Astrocyte (in vitro differentiated cells and primary cell): ENCODE data around the gene ALB. TPM values are rescaled to one million over a fixed set of nuclear protein-coding genes. Genes with fewer than 3 reads are reported as not detected.

Experiments
- DNase-seq: peaks from one replicate; pipeline ENCODE4 v3.0.0-alpha.2; 2010; ENCODE audit warnings: low read depth
- FAIRE-seq: peaks from 2 replicates; lab custom pipeline; 2011; peaks lifted over from hg19 to GRCh38; lab: Jason Lieb, UNC
- H2AFZ ChIP-seq: 2 replicates; pipeline ENCODE4 v1.6.0; 2012; ENCODE audit warnings: low read depth, low read length, inconsistent platforms
- H3K27ac ChIP-seq: 2 replicates; pipeline ENCODE4 v1.5.1; 2011; ENCODE audit warnings: low read depth, low read length, inconsistent platforms
- H3K27me3 ChIP-seq: 2 replicates; pipeline ENCODE4 v1.6.0; 2011; ENCODE audit warnings: low read length, inconsistent platforms; ENCODE audit not compliant: insufficient read depth
- H3K36me3 ChIP-seq: 2 replicates; pipeline ENCODE4 v1.5.1; 2011; ENCODE audit warnings: low read length, inconsistent platforms; ENCODE audit not compliant: insufficient read depth
- H3K4me1 ChIP-seq: 2 replicates; pipeline ENCODE4 v1.5.1; 2011; ENCODE audit warnings: low read length, inconsistent platforms; ENCODE audit not compliant: insufficient read depth
- H3K4me2 ChIP-seq: 2 replicates; pipeline ENCODE4 v1.6.0; 2012; ENCODE audit warnings: low read length, inconsistent platforms
- H3K4me3 ChIP-seq: 2 replicates; pipeline ENCODE4 v1.5.1; 2011; ENCODE audit warnings: low read depth, mild to moderate bottlenecking, low read length, inconsistent platforms; ENCODE audit not compliant: insufficient read depth
- H3K79me2 ChIP-seq: 2 replicates; pipeline ENCODE4 v1.6.0; 2012; ENCODE audit warnings: mild to moderate bottlenecking, low read length, inconsistent platforms; ENCODE audit not compliant: insufficient read depth
- H3K9ac ChIP-seq: 2 replicates; pipeline ENCODE4 v1.6.0; 2012; ENCODE audit warnings: mild to moderate bottlenecking, low read length, inconsistent platforms
- H3K9me3 ChIP-seq: 2 replicates; pipeline ENCODE4 v1.5.1; 2012; ENCODE audit warnings: low read depth, mild to moderate bottlenecking, low read length, inconsistent platforms; ENCODE audit not compliant: insufficient read depth
- H4K20me1 ChIP-seq: 2 replicates; pipeline ENCODE4 v1.6.0; 2012; ENCODE audit warnings: low read length, inconsistent platforms; ENCODE audit not compliant: insufficient read depth
- H3K27ac Mint-ChIP-seq: one replicate; pipeline ENCODE4 v1.8.0; 2021; ENCODE audit warnings: mild to moderate bottlenecking, mixed read lengths; ENCODE audit not compliant: unreplicated experiment
- H3K27me3 Mint-ChIP-seq: one replicate; pipeline ENCODE4 v1.8.0; 2021; ENCODE audit warnings: low read depth, mixed read lengths; ENCODE audit not compliant: unreplicated experiment
- H3K36me3 Mint-ChIP-seq: one replicate; pipeline ENCODE4 v1.8.0; 2021; ENCODE audit warnings: low read depth, mixed read lengths; ENCODE audit not compliant: unreplicated experiment
- H3K4me1 Mint-ChIP-seq: one replicate; pipeline ENCODE4 v1.8.0; 2021; ENCODE audit warnings: low read depth, mixed read lengths; ENCODE audit not compliant: unreplicated experiment
- H3K4me3 Mint-ChIP-seq: one replicate; pipeline ENCODE4 v1.8.0; 2021; ENCODE audit warnings: mild to moderate bottlenecking, moderate library complexity, mixed read lengths; ENCODE audit not compliant: unreplicated experiment
- H3K9me3 Mint-ChIP-seq: one replicate; pipeline ENCODE4 v1.8.0; 2021; ENCODE audit warnings: mild to moderate bottlenecking, mixed read lengths; ENCODE audit not compliant: unreplicated experiment
- CTCF ChIP-seq: IDR thresholded peaks from 2 replicates; pipeline ENCODE4 v1.5.1; 2011; ENCODE audit warnings: low read depth, mild to moderate bottlenecking, inconsistent platforms, low read length, moderate library complexity; ENCODE audit not compliant: insufficient read depth
- EZH2 ChIP-seq: IDR thresholded peaks from 2 replicates; pipeline ENCODE4 v1.6.1; 2012; ENCODE audit warnings: mild to moderate bottlenecking, low read length, inconsistent platforms; ENCODE audit not compliant: insufficient read depth
- total RNA-seq: library from RNA; stranded (reverse); gene quantifications from 2 replicates; pipeline ENCODE4 v1.2.1, GENCODE V29; 2021

ALB gene
- total RNA-seq, 1 donor from 2014 or later = not detected

GRCh38 chr4:73459048-73459421, 54.9 kb downstream of the ALB start:
- Mint-ChIP-seq H3K36me3 (no peaks in the 10 kb centered on the region), H3K4me1 (no peaks in the 10 kb centered on the region), H3K4me3 (no peak overlapping the region), H3K27me3 (no peaks in the 10 kb centered on the region), H3K9me3 (peaks cover 3% of the 10 kb centered on the region), H3K27ac (no peak overlapping the region)
- Histone ChIP-seq H2AFZ (no peak overlapping the region), H4K20me1 (no peaks in the 10 kb centered on the region), H3K27ac (no peak overlapping the region), H3K36me3 (no peaks in the 10 kb centered on the region), H3K4me2 (no peak overlapping the region), H3K27me3 (no peaks in the 10 kb centered on the region), H3K9me3 (no peaks in the 10 kb centered on the region), H3K4me1 (no peaks in the 10 kb centered on the region), H3K9ac (no peak overlapping the region), H3K4me3 (no peak overlapping the region), H3K79me2 (no peaks in the 10 kb centered on the region)
- FAIRE-seq (no peak), DNase-seq (no peak)
- TF ChIP-seq CTCF (no peak), EZH2 (no peak)

- Mint-ChIP-seq H3K27me3 (no peaks in the 10 kb centered on the region), H3K9me3 (peaks cover 3% of the 10 kb centered on the region), H3K27ac (no peak overlapping the region), H3K36me3 (no peaks in the 10 kb centered on the region), H3K4me1 (no peaks in the 10 kb centered on the region), H3K4me3 (no peak overlapping the region)
- Histone ChIP-seq H3K4me3 (no peak overlapping the region), H3K9ac (no peak overlapping the region), H3K36me3 (no peaks in the 10 kb centered on the region), H4K20me1 (no peaks in the 10 kb centered on the region), H2AFZ (no peak overlapping the region), H3K27me3 (no peaks in the 10 kb centered on the region), H3K27ac (no peak overlapping the region), H3K79me2 (no peaks in the 10 kb centered on the region), H3K4me1 (no peaks in the 10 kb centered on the region), H3K9me3 (no peaks in the 10 kb centered on the region), H3K4me2 (no peak overlapping the region)
- FAIRE-seq (no peak), DNase-seq (no peak)
- TF ChIP-seq EZH2 = no peak
- TF ChIP-seq CTCF = no peak
Observed at GRCh38 chr4:73460913-73461522, 56.9 kb downstream of the ALB start.

- no peak overlapping the region for H3K4me3 ChIP-seq
- no peaks in the 10 kb centered on the region for H3K27me3 Mint-ChIP-seq
- H3K36me3 Mint-ChIP-seq = no peaks in the 10 kb centered on the region
Observed at GRCh38 chr4:73468170-73468569, 64.1 kb downstream of the ALB start.

More at GRCh38 chr4:73468170-73468569, 64.1 kb downstream of the ALB start:
- Histone ChIP-seq H3K4me1 (no peaks in the 10 kb centered on the region), H3K9me3 (no peaks in the 10 kb centered on the region), H3K9ac (no peak overlapping the region), H3K27ac (no peak overlapping the region), H3K79me2 (no peaks in the 10 kb centered on the region), H3K36me3 (no peaks in the 10 kb centered on the region), H3K27me3 (no peaks in the 10 kb centered on the region), H4K20me1 (no peaks in the 10 kb centered on the region), H2AFZ (no peak overlapping the region), H3K4me2 (no peak overlapping the region)
- TF ChIP-seq EZH2 (no peak), CTCF (no peak)
- Mint-ChIP-seq H3K4me1 (no peaks in the 10 kb centered on the region), H3K9me3 (peaks cover 2% of the 10 kb centered on the region), H3K4me3 (no peak overlapping the region), H3K27ac (no peak overlapping the region)
- DNase-seq (no peak), FAIRE-seq (no peak)
